Natural killer cell treated with Interleukin-12 subunit alpha and Interleukin-12 subunit beta and Interleukin-15 and Interleukin-18, amount 100 ng/mL, for 72 hours (primary cell): ENCODE data around the gene EFL1. TPM values are rescaled to one million over a fixed set of nuclear protein-coding genes. Genes with fewer than 3 reads are reported as not detected.

ENCODE experiments used
- total RNA-seq, 2 donors: library from RNA; stranded (reverse); gene quantifications; one replicate each; pipeline ENCODE4 v1.2.3, GENCODE V29; 2022

EFL1 gene
- total RNA-seq, 2 donors from 2014 or later: 23.4 to 35.6 TPM

Other genes starting within 250 kb of the EFL1 start
- gene MEX3B, start 216.7 kb downstream of the EFL1 start, total RNA-seq: under 1 TPM; 0.67 to 0.83 TPM
- gene SAXO2, start 84 bp upstream of the EFL1 start, total RNA-seq: 1 to 10 TPM in 1 of 2 donors, under 1 TPM in 1; 0.59 to 1.3 TPM
- gene GOLGA6L10, start 86.7 kb upstream of the EFL1 start, total RNA-seq: 1 to 10 TPM; 2.4 to 3.0 TPM
- gene GOLGA6L9, start 167.1 kb upstream of the EFL1 start, total RNA-seq: 1 to 10 TPM; 6.7 to 7.4 TPM